G401.6 (cell line): Measurements from ENCODE around the gene POLG2.
"Not testable (repeated sequence)": the region's sequence is repeated elsewhere in the genome, so short reads cannot be mapped to it uniquely, and the experiment has no call there.

Experiments used
- FAIRE-seq: peaks from 2 replicates; lab custom pipeline; 2012; peaks lifted over from hg19 to GRCh38; lab: Jason Lieb, UNC

POLG2 gene

DNA sequence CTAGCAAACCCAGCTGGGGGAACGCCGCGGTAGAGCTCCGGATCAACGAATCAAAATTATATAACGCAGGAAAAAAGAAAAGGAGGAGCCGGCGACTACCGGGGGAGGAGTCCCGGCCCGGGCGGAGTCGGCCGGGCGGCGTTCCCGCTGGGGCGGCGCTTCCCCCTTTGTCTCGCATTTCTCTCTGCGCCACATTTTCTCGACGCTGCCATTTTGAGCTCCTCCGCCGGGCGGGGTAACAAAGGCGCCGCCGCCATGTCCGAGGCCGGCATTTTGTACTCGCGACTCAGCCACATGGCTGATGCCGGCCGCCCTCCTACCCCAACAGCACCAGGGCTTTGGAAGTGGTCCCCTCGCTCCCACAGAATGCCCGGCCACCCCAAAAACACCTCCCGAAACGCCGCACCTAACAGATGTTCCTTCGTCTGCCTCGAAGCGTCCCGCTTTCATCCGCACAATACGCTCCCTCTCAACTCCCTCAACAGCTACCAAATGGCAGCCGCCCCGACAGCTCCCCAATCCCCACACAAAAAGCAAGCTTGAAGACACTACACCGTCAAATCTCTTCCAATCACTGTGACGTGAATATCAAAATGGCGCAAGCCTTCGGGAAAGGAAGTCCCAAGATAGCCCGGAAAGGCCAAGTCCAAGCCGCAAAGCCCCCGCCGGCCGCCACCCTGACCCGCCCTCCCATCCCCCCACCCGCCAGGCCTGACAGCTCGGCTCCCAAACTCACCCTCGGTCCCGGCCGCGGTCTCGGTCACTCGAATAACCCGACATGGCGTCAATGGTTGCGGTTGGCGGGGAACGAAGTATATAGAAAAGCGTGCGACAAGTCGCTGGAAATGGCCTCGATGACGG is 8.7 kb upstream of the POLG2 start:
- no peak for FAIRE-seq

DNA sequence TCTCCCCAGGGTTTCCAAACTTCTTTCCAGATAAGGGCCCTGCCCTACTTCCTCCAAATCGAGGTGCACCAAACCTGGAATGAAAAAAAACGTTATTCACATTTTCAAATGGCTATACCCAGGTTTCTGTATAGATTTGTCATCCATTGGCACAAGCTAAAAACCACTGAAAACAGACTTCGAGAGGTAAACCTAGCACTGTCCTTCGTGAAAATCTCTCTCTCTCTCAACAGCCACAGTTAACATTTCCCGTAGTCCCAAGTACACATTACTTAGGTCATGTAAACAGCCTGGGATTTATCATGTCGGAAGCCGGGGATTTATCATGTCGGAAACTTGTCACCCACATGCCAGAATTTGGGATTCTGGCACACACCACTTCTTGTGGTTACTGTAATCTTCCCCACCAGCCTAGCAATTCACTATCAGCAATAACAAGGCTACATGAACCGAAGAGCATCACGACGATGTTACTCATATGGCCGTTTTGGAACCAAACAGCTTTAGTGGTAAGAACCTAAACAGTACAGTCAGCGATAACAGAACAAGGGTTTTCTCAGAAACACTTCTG is 8.0 kb upstream of the POLG2 start:
- FAIRE-seq, result no peak

DNA sequence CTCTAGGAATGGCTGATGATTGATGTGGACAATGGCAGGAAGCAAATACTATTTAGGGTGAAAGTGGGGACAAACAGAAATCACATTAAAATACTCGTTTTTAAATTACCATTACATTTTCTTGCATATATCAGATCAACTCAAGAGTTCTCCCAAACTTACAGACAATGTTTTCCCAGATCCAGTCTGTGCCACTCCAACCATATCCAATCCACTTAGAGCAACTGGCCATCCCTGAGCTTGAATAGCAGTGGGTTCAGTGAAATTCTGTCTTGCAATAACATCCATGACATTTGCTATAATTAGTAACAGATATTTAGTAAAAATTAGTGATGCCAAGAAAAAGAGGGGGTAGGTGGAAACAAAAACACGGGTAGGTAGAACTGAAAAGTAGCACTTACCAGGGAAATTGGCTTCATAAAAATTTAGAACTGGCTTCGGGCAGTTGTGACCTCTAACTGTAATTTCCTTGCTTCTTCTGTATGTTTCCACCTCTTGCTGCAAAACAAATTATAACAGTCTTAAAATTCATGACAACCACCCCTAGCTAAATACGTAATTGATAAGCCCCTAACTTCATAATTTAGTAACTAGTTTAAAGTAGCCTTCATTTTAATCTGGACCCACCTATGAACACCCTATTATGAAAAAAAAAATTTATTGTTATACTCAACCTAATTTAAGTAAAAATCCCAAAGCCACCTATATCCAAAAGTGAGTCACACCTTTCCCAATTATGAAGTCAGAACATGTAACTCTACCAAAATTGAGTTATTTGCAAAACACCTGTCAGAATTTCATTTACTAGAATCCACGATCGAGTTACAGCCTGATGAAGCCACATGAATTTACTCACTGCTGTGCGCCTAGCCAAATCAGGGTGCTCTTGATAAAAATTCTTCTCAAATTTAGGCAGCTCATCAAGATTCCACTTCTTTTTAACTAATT is 7.2 kb upstream of the POLG2 start:
- FAIRE-seq, result no peak

DNA sequence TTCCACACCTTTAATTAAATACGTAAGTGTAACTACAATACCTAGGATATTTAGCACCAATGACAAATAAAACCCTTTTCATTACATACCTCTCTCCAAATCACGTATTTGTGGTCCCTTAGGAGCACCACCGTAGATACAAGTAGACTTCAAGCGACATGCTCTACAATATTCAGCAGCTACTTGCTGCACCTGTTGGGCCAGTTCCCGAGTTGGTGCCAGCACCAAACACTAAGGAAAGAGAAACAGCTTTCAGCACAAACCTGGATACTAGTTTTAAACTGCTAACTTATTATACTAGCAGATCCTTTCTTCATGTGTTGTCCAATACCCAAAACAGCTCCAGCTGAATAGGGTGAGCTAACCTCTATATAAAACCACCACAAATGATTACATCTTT is 6.5 kb upstream of the POLG2 start:
- no peak for FAIRE-seq

DNA sequence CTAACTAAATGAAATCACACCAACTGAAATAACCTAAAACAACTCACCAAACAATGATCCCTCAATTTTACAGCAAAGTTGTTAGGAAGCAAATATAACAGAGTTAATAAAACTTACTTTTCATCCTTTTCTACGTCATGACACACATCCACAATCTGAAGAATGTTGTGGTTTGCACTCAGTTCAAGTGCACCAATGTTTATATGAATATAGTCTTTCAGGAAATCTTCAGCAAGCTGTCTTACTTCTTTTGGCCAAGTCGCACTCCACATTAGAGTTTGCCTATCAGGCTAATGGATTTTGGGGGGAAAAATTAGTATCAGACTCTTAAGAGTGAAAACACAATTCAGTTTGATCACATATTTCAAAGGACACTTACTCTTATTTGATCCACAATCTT is 6.0 kb upstream of the POLG2 start:
- FAIRE-seq, result no peak

DNA sequence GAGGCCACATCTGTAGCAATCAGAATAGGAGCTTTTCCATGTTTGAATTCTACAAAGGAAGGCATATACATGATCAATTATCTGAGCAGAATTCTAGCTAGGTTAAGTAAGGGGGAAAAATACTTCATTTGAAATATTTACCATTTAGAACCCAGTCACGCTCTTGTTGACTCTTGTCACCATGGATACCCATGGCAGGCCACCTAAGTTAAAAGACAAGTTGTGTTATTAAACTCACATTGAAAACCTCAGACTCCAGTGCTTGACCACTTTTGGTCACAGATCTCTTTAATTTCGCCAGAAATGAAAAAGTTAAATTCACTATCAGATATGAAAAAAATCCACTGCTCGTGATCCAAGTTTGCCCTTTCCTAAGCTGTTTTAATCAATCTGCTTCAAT is 5.2 kb upstream of the POLG2 start:
- no peak for FAIRE-seq

- no peak for FAIRE-seq
Measured at GRCh38 chr17:64500862-64501765, 4.3 kb upstream of the POLG2 start.

DNA sequence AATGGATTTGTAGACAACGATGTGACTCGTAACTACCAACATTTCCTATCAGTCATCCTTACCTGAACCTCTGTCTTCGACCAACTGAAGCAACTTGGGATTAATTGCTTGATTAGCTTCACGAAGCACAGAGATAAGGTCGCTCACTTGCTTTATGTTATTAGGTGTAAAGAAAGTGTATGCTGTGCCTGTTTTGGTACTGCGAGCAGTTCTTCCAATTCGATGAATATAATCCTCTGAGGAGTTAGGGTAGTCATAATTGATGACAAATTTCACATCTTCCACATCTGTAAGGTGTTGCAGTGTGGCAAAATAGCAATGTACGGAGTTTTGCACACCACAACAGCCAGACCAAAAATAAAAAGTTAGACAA is 3.6 kb upstream of the POLG2 start:
- no peak for FAIRE-seq

DNA sequence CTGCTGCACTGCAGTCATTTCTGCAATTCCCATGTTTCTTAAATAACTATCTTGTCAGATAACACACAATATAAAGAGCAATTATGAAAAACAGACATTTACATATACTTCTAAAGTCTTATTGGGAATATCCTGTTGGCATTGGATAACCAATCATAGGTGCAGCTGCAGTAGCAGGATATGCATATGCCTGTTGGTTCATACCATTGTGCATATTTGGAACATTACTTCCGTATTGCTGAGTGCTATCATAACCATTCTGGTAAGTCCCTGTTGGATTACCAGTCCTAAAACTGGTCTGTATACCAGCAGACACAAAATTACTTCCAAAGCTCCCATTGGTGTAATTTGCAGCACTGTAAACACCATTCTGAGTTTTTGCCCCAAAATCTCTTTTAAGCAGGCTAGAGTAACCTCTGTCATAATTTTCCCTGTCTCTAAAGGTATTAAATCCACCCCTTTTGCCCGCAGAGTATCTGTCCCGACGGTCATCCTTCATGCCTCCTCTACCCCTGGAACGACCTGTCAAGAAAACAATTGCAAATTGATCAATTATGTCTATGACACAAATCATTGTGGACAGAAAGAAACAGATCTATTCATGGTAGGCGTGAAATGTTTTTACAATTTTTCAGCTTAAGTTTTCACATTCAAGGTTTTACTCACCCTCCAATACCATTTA is 3.1 kb upstream of the POLG2 start:
- no peak for FAIRE-seq

DNA sequence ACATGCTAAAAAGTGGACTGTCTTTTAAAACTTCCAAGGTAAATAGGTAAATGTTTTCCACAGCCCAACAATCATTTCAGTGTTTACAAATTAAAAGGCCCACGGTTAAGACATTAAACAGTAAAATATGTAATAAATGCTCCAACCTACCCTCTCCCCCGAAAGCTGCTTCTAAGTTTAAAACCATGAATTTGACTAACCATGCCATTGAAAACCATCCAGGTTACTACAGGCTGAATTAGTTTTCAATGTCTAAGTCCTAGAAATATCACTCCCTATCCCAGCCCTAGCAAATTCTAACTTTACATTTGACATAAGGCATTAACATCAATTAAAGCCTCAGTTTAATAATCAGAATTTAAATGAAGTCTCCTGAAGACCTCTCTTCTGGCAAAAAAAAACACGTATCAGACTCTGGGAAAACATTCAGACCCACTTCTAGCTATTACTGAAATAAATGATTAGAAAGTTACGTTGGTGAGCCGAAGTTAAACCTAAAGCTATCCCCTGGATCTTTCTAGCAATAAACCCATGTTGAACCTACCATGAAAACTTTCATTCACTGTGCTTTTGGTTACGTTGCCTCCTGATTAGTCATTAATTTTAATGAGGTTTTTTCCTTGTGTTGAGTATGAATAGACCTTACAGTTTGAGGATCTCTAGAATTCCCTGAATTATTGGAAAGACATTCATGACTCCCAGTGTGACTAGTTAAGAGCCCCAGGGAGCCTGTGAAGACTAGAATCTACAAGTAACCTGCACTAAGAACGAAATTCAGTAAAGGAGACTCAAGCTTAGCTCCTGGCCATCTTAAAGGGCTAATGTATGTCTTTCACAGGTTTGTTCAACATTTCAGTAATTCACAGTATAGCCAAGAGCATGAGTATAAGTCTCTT is 1.7 kb upstream of the POLG2 start:
- peak; percentile 76 for FAIRE-seq

GRCh38 chr17:64497565-64498035 is 746 bp upstream of the POLG2 start:
- FAIRE-seq, result no peak

DNA sequence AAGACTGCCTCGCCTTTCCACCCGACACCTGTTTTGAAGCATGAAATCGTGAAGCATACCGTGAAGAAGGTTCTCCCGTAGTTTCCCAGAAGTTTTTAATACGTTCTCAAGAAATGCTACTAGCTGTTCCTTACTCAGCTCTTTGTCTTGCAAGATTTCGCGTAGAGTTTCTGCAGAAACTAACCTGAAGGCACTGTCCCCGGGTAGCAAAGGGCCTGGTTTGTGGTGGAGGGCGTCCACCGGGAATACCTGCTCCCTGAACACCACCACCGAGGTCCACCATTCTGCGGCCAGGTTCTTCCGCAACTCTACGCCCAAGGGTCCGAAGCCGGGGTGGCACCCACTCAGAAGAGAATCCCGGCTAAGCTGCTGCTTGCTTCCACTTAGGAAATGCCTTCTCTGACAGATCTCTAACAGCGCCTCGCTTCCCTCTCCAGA is 487 bp downstream of the POLG2 start:
- FAIRE-seq, result no peak

DNA sequence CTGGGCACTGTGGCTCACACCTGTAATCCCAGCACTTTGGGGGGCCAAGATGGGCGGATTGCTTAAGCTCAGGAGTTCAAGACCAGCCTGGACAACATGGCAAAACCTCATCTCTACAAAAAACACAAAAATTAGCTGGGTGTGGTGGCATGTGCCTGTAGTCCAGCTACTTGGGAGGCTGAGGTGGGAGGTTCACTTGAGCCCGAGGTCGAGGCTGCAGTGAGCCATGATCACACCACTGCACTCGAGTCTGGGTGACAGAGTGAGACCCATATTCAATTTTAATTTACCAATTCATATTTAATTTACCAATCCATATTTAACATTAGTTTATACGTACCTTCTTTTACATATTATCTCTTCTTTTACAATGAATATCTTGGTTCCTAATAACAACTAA is 1.6 kb downstream of the POLG2 start:
- FAIRE-seq, result not testable (repeated sequence)

DNA sequence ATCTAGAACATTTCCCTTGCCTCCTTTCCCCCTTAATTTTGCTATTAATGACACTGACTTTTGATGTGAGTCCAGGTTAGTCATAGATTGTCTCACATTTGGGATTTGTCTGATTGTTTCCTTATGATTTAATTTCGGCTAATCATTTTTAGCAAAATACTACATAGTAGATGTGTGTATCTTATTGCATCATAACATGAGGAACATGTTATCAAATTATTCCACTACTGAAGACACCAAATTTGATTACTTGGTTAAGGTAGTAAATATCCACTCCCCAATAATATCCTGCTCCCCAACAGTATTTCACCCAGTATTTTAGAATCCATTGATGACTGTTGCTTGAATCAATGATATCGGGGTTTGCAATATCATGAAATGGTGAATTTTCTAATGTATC is 2.7 kb downstream of the POLG2 start:
- no peak for FAIRE-seq

DNA sequence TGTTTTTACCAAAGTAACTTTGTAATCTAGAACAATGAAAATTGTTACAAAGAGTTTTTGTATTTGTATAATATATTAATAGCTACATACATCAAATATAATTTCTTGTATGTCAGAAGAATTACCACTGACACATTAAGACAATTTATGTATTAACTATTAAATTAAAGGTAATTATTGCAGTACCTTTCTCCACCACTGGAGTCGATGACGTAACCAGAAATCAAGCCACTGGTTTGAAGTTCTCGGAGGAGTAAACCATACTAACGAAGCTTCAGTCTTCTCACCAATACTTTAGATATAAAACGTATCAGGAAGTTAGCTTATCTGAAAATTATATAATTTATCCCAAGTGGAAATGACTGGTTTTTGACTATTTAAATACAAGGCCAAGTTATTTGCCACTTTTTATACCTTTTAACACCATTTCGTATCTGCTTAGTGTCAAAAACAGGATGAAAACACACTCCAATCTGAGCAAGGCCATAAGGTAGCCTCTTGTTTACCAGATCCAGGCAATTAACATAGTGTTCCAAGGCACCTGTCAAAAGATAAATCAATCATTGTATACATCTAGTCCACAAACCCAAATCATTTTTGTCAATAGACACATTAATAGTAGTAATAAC is 4.3 kb downstream of the POLG2 start:
- peak; percentile 11 for FAIRE-seq

GRCh38 chr17:64491994-64492393 is 4.9 kb downstream of the POLG2 start:
- FAIRE-seq, result no peak

- FAIRE-seq, result no peak
Measured at GRCh38 chr17:64491034-64491860, 5.6 kb downstream of the POLG2 start.

GRCh38 chr17:64488301-64488700 is 8.6 kb downstream of the POLG2 start:
- FAIRE-seq, result no peak

- FAIRE-seq, result no peak
Measured at GRCh38 chr17:64484380-64484779, 12.5 kb downstream of the POLG2 start.
